ENCODE results near the gene COL19A1.
"Not testable (repeated sequence)": the region's sequence is repeated elsewhere in the genome, so short reads cannot be mapped to it uniquely, and the experiment has no call there.

COL19A1 gene

DNA sequence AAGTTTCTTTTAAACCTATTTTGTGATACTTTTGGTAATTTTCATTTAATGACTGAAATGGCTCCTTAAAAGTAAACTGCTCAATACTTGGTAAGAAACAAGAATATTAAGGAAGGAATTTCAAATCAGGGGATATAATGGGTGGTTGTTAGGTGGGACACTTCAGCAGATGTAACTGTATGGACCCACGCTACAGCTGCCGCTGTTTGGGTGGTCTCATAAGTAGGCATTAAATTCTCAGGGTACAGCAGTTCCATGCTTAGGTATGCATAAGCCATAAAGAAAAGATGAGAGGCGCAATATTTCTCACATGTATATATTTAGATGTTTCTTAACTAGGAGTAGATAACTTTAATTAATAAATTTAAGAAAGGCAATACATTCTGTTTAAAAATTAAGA, 35.0 kb downstream of the COL19A1 start:
- no peak for DNase-seq

DNA sequence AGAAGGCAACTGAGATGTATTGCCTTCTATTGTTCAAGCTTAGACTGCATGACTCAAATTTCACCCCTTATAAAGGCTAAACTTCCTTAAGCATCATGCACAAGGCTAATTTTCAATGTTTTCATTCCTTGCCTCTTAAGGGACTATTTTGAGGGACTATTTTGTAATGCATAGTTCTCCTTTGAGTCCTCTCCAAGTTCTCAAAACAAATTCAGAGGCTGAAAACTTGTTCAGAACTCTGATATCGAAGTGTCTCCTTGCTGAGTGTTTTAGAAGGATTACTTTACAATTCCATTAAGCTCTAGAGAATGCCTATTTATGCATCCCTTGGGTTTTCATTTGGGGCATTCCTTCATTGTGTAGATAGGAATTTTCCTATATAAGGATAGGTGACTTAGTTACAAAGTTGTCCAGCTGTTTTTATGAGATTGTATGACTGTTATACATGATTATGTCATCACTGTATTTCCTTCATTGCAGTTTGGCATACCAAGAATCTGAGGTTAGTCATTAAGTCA, 41.7 kb downstream of the COL19A1 start:
- DNase-seq: no peak

DNA sequence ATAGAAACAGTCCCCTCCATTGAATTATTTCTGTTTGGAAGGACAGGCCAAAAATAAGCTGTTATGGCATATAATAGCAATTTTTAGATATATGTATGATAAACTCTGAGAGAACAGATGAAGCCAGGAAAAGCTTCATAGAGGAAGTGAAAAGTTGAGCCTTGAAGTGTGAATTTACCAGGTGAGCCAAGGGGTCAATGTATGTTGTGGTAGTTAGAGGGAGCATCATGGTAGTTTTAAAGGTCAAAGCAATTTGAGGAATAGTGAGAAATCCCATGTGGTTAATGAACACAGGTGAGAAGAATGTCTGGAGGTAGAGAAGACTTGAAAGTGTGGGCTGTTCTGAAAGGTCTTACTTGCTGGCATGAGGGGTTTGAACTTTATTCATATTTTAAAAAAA, 47.0 kb downstream of the COL19A1 start:
- DNase-seq: no peak

DNA sequence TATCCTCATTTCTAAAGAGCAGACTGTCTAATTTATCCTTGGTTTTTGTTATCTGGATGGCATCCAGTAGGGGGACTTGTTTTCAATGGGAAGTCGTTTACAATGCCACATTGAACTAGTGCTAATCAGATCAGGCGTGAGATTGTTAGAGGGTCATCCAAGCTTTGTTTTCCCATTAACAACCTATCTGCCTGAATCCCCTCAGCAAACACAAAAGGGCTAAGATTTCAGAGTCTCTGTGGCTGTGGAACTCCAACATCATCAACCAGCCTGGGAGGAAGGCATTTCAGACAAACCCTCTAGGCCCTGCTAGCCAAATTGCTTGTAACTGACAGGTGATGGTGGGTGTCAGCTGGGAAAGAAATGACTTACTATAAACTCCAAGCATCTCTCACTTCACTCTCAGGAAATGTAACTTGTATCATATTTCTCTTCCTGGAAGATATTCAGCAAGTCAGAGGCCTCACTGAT, 47.7 kb downstream of the COL19A1 start:
- no peak for DNase-seq

DNA sequence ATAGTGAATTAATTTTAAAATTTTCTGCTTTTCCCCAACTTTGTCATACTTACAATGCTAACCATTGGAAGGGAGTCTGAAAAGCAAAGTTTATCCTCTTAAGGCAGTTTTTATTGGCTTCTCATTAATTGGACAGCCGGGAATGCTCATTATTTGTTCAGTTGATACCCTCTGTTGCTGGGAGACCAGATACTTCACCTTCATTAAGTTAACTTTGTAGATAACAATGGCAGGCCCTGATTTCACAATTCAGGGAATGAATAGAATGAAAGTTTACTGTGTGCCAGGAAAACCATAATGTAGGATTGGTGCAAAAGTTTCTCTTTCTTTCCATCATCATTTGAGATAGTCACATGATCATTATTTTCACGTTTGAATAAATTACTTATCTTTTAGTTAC, 49.0 kb downstream of the COL19A1 start:
- DNase-seq: no peak

DNA sequence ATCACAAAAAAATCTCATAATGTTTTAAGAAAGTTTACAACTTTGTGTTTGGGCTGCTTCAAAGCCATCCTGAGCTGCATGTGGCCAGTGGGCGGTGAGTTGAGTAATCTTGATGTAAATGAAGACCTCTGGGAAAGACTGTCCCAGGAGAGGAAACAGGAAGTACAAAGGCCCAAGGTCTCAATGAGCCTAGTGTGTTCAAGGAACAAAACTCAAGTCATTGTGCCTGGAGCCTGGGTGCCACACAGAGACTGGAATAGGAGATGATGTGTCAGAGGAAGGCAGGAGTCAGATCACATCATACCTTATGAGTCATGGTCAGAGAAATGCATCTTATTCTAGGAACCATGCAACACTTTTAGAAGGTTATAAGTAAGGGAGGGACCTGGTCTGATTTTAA, 51.5 kb downstream of the COL19A1 start:
- no peak for DNase-seq

DNA sequence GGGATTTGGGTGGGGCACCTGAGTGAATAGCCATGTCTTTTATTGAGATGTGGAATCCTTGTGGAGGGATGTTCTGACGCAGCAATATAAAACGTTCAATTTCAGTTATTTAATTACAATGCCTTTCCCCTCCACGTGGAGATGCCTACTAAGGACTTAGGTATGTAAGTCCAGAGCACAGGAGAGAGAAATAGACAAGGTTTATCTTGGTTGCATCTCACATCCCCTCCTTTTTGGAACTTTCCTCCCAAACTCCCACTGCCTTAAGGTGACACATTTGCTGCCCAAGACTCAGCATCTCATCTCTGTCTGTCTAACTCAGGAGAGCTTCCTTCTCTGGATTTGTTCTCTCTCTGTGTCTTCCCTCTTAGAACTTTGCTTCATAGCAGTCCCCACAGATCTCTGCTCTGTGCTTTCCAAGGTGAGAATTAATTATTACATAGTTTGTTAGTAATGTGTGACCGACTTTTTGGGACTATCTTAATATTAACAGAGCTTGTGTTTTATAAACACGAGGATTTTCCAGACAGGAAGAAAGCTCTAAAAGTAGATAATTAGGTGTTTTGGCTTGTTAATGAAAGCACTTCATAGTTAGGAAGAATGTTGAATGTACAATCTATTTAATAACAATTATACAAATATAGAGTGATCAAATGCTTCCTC, 52.6 kb downstream of the COL19A1 start:
- no peak for DNase-seq

DNA sequence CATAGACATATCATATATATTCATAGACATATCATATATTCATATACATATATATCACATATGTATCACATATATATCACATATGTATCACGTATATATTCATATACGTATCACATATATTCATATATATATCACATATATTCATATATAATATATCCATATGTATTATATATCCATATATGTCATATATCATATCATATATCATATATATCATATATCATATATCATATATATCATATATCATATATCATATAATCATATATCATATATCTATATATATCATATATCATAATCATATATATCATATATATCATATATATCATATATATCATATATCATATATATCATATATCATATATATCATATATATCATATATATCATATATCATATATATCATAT, 54.7 kb downstream of the COL19A1 start:
- not testable (repeated sequence) for DNase-seq

DNA sequence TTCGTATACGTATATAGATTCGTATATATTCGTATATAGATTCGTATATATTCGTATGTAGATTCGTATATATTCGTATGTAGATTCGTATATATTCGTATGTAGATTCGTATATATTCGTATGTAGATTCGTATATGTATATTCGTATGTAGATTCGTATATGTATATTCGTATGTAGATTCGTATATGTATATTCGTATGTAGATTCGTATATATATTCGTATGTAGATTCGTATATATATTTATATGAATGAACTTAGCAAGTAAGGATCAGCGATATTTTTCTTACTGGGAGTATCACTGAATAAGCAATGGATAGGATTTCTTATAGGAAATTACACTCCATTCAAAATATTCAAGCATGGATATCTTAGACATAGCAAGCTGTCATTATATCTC, 55.3 kb downstream of the COL19A1 start:
- not testable (repeated sequence) for DNase-seq

DNA sequence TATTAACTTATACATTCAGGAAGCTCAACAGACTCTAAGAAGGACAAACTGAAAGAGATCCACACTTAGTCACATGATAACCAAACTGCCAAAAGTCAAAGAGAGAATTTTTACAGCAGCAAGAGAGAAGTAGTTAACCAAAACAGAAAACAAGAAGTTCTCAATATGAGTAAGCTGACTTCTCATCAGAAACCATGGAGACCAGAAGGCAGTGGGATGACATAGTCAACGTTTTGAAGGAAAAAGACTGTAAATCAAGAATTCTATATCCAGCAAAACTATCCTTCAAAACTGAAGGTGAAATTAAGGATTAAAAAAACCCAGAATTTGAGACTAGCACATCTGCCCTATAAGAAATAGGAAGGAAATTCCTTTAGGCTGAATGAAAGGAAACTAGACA, 60.4 kb downstream of the COL19A1 start:
- no peak for DNase-seq

DNA sequence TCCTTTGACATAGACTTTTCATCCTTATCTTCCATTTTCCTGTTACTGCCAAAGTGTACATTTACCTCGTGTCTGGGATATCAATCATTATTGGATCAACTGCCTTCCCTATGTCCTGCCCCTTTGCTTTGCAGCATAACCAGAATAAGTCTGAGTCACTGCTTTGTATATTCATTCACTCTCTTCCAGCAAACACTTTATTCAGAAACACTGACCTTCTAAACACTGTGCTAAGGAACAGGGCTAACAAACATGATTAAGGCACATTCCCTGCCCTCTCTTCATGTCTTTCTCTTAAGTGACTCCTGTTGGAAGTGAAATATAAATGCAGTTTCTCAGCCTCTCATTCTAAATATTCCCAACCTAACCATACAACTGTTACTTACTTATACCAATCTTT, 66.9 kb downstream of the COL19A1 start:
- no peak for DNase-seq

DNA sequence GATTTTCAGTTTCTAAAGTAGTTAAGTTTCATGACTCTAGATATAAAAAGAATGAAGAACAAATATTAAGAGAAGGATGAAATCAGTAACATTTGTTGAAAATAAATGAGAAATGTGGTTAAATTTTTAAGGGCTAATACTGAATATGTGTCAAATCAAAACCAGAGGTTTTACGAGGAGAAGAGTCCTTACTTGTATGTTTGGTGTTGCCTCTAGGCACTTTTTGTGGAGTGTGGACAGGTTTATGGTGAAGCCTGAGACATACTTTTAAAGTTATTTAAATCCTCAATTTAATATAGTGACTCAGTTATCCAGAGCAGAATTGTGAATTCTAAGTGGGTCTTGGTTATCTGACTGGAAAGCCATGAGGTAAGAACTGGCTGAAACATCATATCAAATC, 68.7 kb downstream of the COL19A1 start:
- DNase-seq: no peak

DNA sequence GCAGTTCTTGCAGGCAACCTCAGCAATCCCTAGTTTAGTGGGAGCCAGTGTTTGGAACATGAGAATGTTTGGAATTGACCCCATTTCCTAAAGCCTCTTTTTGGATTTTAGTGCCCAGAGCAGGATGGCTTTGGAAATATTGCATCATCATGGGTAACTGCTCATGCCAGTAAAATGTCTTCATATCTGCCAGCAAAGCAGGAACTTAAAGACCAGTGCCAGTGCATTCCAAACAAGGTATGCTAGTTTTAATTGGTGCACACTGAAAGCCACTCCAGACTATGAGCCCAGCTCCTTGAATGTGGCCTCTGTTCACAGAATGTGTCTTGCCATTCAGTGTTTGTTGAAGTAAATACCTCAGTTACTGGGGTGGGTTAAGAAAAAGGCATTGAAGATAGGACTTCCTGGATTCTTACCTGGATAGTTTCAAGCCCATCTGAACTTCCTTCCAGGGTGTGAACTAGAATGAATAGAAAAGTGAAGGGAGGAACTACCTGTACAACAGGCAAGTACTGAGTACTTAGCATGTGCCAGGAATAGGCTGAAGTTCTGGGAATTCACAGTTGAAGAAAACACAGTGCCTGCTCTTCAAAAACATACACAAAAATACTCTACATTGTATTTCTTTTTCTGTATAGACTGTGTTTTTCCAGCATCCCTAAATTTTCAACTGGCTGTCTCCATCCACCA, 70.5 kb downstream of the COL19A1 start:
- no peak for DNase-seq

DNA sequence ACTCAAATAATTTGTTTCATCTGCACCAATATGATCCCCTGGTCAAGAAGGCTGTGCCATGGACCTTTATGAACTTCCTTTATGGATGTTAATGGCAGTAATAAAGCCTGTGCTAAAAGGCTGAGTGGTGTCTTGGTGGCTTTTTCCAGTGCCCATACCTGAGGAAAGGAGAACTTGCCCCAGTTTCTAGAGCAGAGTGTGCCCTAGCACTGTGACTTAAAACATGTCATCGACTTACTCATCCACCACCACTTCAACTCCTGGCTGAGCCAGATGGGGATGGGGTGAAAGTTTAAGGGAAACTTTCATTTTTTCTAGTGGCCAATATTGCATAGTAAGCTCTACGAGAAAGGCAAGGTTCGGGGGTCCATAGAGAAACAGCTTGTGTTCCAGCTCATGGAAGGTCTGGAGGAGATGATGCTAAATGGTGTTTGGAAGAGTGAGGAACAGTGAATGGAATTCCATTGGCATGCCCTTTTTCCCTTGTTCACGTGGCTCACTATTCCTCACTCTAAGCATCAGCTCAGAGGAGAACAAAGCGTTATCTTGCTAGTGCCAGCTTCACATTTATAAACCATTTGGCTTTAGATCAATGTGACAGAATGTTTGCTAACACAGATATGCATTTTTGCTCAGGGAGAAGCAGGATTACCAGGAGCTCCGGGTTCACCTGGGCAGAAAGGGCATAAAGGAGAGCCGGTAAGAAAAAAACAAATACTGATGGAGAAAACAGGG, 71.2 kb downstream of the COL19A1 start:
- no peak for DNase-seq

DNA sequence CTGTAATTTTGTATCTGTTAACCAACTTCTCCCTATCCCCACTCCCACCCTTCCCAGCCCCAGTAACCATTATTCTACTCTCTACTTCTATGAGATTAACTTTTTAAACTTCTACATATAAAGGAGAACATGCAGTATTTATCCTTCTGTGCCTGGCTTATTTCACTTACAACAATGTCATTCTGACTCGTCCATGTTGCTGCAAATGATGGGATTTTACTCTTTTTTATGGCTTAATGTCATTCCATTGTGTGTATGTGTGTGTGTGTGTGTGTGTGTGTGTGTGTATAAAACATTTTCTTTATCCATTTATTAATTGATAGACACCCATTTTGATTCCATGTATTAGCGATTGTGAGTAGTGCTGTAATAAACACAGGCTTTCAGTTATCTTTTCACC, 76.1 kb downstream of the COL19A1 start:
- no peak for DNase-seq

DNA sequence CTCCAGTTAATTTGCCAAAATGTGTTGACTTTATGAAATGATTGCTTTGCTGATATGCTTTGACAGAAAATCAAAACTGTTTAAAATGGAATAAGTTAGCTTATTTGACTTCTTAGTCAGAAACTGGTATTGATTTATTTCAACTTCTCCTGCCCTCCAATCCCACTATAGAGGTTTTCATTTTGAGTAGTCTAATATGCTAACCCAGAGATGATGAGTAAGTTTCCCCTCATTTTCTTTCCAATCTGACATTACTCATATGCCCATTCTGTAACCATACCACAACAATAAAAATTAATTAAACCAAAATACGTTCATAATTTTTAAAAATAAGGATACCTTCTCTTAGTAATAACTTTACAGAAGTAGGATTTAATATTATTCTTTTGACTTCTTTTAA, 78.8 kb downstream of the COL19A1 start:
- DNase-seq: no peak

DNA sequence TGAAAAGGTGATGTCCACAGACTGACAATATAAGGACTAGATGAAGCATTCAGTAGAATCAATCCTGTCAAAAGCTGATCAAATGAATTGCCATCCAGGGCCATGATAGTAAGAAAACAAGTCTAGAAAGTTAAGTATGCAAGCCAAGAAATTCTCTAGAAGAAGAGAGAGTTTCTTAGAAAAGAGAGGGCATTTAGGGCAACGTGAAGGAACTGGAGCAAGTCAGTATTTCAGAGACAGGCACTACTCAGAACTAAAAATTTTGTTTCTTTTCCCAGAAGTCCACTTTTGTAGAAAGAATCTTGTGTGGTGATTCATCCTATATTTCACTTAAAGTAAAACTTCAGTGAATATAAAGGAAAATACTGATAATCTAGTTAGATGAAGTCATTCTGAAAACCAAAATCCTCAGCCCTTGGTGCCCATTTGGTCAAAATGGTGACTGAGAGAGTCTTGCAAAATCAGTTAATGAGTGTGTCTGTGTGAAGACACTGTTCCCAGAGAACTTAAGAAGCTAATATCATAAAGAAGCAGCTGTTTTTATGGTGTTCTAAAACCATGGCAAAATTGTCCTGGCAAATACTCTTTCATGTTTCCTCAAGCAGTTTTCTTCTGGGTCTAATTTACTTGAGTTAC, 82.2 kb downstream of the COL19A1 start:
- no peak for DNase-seq

DNA sequence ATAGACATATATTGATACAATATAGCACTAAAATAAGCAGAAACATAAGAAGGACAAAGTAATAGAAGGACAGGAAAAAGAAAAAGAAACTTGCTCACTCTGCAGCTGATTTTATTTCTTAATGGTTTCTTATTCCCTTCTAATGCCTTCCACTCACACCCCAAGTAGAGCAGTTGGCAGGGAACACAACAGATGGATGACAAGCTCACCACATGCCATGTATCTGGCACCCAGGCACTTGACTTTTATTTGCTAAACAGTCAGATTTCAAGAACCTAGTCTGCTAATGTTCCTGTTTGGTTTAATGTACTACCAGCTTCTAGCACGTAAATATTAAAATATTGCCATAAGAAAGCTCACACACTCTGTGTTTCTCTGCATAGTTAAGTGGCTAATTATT, 87.1 kb downstream of the COL19A1 start:
- no peak for DNase-seq

DNA sequence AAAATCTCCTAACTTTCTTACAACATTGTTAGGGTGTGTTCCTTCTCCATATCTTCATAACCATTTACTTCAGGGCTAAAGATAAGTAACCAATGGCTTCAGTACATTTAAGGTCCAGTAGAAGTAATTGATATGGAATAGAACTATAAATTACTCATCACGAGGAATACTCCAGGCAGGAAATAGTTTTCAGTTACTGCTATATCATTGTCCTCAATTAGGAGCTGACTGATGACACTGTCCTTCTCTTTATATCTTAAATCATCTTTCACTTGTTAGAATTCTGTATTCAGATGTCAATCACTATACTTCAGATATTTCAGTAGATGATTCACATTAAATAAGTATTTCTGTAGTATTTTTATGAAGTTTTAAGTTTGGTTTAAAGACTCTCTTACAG, 88.4 kb downstream of the COL19A1 start:
- no peak for DNase-seq

DNA sequence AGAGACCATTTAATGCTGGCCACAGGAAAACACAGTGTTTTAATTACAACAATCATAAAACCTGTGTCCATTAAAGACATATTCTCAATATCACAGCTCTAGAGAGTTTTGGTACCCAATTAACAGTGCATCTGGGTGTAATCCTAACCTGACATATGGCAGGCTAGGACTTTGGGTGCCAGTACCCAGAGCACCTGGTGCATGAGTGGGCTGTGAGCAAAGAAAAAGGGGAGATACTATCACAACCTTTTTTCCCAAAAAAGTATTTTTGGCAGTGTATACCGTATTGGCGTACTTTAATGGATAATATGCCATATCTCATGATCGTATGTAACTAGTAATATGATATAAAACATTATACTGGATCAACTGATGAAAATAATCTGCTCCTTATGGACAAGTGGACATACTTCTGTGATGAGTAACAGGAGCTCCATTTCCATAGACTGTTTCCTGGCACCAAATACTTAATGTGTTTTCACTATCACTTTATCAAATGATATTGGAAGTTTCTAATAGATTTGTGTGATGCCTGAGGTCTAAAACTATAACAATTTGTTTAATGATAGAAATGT, 91.7 kb downstream of the COL19A1 start:
- DNase-seq: no peak

DNA sequence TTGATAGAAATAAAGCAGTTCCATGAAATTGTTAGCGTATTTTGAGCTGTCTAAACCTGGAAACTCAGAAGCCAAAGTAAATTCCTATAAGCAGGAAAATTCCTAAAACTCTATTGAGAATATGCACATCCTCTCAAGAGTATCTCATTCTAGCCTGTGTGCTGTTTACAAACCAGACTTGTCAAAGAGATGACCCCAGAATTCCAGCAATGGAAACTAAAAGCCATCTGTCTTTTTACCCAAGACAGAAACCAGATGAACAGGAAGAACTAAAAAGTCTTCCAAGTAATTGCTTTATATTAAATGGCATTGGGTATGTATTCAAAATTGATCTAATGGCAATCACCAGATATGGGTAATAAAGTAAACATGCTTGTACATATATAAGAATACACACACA, 92.6 kb downstream of the COL19A1 start:
- no peak for DNase-seq

DNA sequence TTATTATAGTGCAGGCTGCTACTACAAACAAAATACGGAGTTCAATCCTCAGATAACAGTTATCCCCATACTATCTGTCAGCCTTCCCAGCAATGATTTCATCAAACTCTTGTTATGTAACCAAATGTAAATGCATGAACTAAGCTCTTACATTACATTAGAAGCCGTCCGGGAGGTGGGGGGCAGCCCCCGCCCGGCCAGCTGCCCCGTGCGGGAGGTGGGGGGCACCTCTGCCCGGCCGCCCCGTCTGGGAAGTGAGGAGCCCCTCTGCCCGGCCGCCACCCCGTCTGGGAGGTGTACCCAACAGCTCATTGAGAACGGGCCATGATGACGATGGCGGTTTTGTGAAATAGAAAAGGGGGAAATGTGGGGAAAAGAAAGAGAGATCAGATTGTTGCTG, 99.6 kb downstream of the COL19A1 start:
- not testable (repeated sequence) for DNase-seq

DNA sequence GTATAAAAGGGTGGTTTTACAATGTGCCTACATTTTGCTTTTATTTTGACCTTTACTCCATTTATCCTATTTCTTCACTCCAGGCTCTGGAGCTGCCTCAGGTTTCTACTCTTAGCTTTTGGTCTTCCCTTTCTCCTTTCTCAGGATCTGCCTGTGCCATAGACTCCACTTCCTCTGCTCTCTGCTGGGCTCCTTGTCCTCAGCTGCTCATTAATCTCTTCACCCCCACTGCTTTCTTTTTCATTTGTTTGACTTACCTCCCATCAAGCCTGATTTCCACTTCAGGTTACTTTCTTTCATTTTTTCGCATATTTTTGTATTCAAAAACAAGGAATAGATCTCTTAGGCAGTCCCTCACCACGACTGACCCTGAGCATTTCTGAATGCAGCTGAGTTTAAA, 106.8 kb downstream of the COL19A1 start:
- no peak for DNase-seq

Data from stimulated activated CD4-positive, alpha-beta T cell treated with anti-CD3 and anti-CD28 coated beads, Interleukin-4, amount 100 ng/mL, for 1 hour (primary cell).